T-helper 2 cell (primary cell): ENCODE measurements around the gene FHOD3.
"Not testable (repeated sequence)": the region's sequence is repeated elsewhere in the genome, so short reads cannot be mapped to it uniquely, and the experiment has no call there.

ENCODE experiments used
- DNase-seq, 5 experiments: peaks; one replicate each; pipeline versions ENCODE4 v3.0.0 to v3.0.0-alpha.2; 2012 to 2022

FHOD3 gene

GRCh38 chr18:36454848-36455458 is 157.4 kb downstream of the FHOD3 start:
- DNase-seq = no peak

- DNase-seq = no peak
These were observed 158.4 kb downstream of the FHOD3 start for GRCh38 chr18:36455931-36456330.

- DNase-seq = no peak
These were observed 159.1 kb downstream of the FHOD3 start for GRCh38 chr18:36456622-36457021.

- no peak for DNase-seq
These were observed 160.2 kb downstream of the FHOD3 start for GRCh38 chr18:36457683-36458082.

GRCh38 chr18:36458306-36458705 is 160.8 kb downstream of the FHOD3 start:
- DNase-seq = no peak

GRCh38 chr18:36459203-36459602 is 161.7 kb downstream of the FHOD3 start:
- no peak for DNase-seq

GRCh38 chr18:36459786-36460185 is 162.3 kb downstream of the FHOD3 start:
- DNase-seq = no peak

- DNase-seq = no peak
These were observed 162.9 kb downstream of the FHOD3 start for GRCh38 chr18:36460324-36460850.

- no peak for DNase-seq
These were observed 163.3 kb downstream of the FHOD3 start for GRCh38 chr18:36460854-36461253.

GRCh38 chr18:36461551-36461987 is 164.1 kb downstream of the FHOD3 start:
- no peak for DNase-seq

- not testable (repeated sequence) for DNase-seq
These were observed 166.0 kb downstream of the FHOD3 start for GRCh38 chr18:36463516-36463915.

- no peak for DNase-seq
These were observed 166.7 kb downstream of the FHOD3 start for GRCh38 chr18:36464126-36464651.

GRCh38 chr18:36465276-36465675 is 167.8 kb downstream of the FHOD3 start:
- no peak for DNase-seq

GRCh38 chr18:36465970-36466369 is 168.5 kb downstream of the FHOD3 start:
- no peak for DNase-seq

- no peak for DNase-seq
These were observed 170.1 kb downstream of the FHOD3 start for GRCh38 chr18:36467614-36468013.

- no peak for DNase-seq
These were observed 170.6 kb downstream of the FHOD3 start for GRCh38 chr18:36468161-36468560.

- no peak for DNase-seq
These were observed 171.9 kb downstream of the FHOD3 start for GRCh38 chr18:36469461-36469860.

- no peak for DNase-seq
These were observed 173.4 kb downstream of the FHOD3 start for GRCh38 chr18:36470896-36471295.

- no peak for DNase-seq
These were observed 173.9 kb downstream of the FHOD3 start for GRCh38 chr18:36471393-36471792.

- no peak for DNase-seq
These were observed 178.9 kb downstream of the FHOD3 start for GRCh38 chr18:36476433-36476832.

GRCh38 chr18:36477776-36478175 is 180.3 kb downstream of the FHOD3 start:
- DNase-seq = no peak

GRCh38 chr18:36481201-36481657 is 183.7 kb downstream of the FHOD3 start:
- DNase-seq = no peak

- no peak for DNase-seq
These were observed 184.4 kb downstream of the FHOD3 start for GRCh38 chr18:36481935-36482334.

- no peak for DNase-seq
These were observed 187.1 kb downstream of the FHOD3 start for GRCh38 chr18:36484591-36484990.

GRCh38 chr18:36485772-36486171 is 188.3 kb downstream of the FHOD3 start:
- no peak for DNase-seq
